Upper lobe of left lung (tissue), 4 donors: ENCODE data around the gene DACT2.

Experiments used
- CTCF ChIP-seq, 6 experiments: fragments of 450-650 bp in 4 of 6; fragments of 200-600 bp in 2 of 6; sonication (generic) in 2 of 6; IDR thresholded peaks; one replicate each; pipeline ENCODE4 v1.5.1; 2016 to 2019; ENCODE audit warnings: antibody characterized with exemption in 6 of 6
- EP300 ChIP-seq, 4 donors: sonication (generic); formaldehyde crosslinking; IDR thresholded peaks; one replicate each; pipeline ENCODE4 v1.5.1; 2017; ENCODE audit warnings: antibody characterized with exemption in 4 of 4, control low read depth in 2 of 4
- POLR2A ChIP-seq, 4 donors: fragments of 450-650 bp; IDR thresholded peaks; one replicate each; pipeline ENCODE4 v1.5.1; 2016 to 2017; ENCODE audit warnings: antibody characterized with exemption in 4 of 4, mild to moderate bottlenecking in 2 of 4

- TF ChIP-seq POLR2A (IDR thresholded peaks at IDR 0.05) (no peak), CTCF (IDR thresholded peaks at IDR 0.05) (no peak), EP300 (IDR thresholded peaks at IDR 0.05) (no peak)
Observed at GRCh38 chr6:168288781-168289570, 30.6 kb downstream of the DACT2 start.
